HL-60 (cell line): ENCODE measurements around the gene SLC17A3.

Experiments
- CTCF ChIP-seq: IDR thresholded peaks from one replicate; pipeline ENCODE4 v1.5.1; 2011; ENCODE audit warnings: low read length, control low read depth, inconsistent platforms; ENCODE audit not compliant: insufficient read depth
- GABPA ChIP-seq: IDR thresholded peaks from 2 replicates; pipeline ENCODE4 v1.6.1; 2012; ENCODE audit warnings: low read depth
- POLR2AphosphoS5 ChIP-seq: IDR thresholded peaks from 2 replicates; pipeline ENCODE4 v1.6.1; 2012; ENCODE audit warnings: low read depth
- REST ChIP-seq: IDR thresholded peaks from 2 replicates; pipeline ENCODE4 v1.6.1; 2012; ENCODE audit warnings: low read depth; ENCODE audit not compliant: insufficient replicate concordance
- SPI1 ChIP-seq: IDR thresholded peaks from 2 replicates; pipeline ENCODE4 v1.6.1; 2012; ENCODE audit warnings: low read depth, mild to moderate bottlenecking, borderline replicate concordance

GRCh38 chr6:25815194-25815593 is 58.8 kb downstream of the SLC17A3 start:
- TF ChIP-seq POLR2AphosphoS5 = no peak
- TF ChIP-seq CTCF = no peak
- TF ChIP-seq REST = no peak
- TF ChIP-seq GABPA = no peak
- TF ChIP-seq SPI1 = no peak
